Ovary (tissue), 9 donors: ENCODE data around the gene FAM210A. TPM values are rescaled to one million over a fixed set of nuclear protein-coding genes. Genes with fewer than 3 reads are reported as not detected.

ENCODE experiments used
- DNase-seq, 5 donors: peaks; one replicate each; pipeline ENCODE4 v3.0.0-alpha.2; 2019 to 2020
- H3K27ac ChIP-seq, 2 donors: fragments of 200-600 bp; one replicate each; pipeline versions ENCODE4 v1.5.1 to v1.8.0; 2019 to 2022
- H3K27me3 ChIP-seq: fragments of 200-600 bp; one replicate; pipeline ENCODE4 v1.8.0; 2022
- H3K36me3 ChIP-seq: fragments of 200-600 bp; sonication (generic); one replicate; pipeline ENCODE4 v1.5.1; 2019
- H3K4me1 ChIP-seq: one replicate; pipeline ENCODE4 v1.8.1; 2013; ENCODE audit warnings: mild to moderate bottlenecking, moderate library complexity; ENCODE audit not compliant: insufficient read depth
- H3K4me3 ChIP-seq: fragments of 200-600 bp; sonication (generic); one replicate; pipeline ENCODE4 v1.5.1; 2017
- H3K9me3 ChIP-seq, 2 donors: fragments of 200-600 bp in 1 of 2; sonication (generic) in 1 of 2; one replicate each; pipeline versions ENCODE4 v1.5.1 to v1.8.1; 2013 to 2019; ENCODE audit warnings: mild to moderate bottlenecking in 1 of 2, moderate library complexity in 1 of 2
- EP300 ChIP-seq: sonication (generic); formaldehyde crosslinking; IDR thresholded peaks from one replicate; pipeline ENCODE4 v1.6.1; 2017; ENCODE audit warnings: antibody characterized with exemption
- POLR2A ChIP-seq: fragments of 450-650 bp; IDR thresholded peaks from one replicate; pipeline ENCODE4 v1.6.1; 2017; ENCODE audit warnings: antibody characterized with exemption, mild to moderate bottlenecking, moderate library complexity
- WGBS, 3 donors: extraction: QIAGEN DNeasy Blood & Tissue Kit in 1 of 3; methylation state at CpG; one replicate each; pipeline versions ENCODE4 v1.1.5 to v1.1.7; 2013 to 2017; 5-methylcytosine and 5-hydroxymethylcytosine counted together
- intact Hi-C, 4 donors: fragments of 100-400 bp; cut with DNase I; formaldehyde crosslinking; loops; one replicate each; pipeline versions ENCODE4 v1.11.0 to v1.15.1; 2022 to 2023
- polyA plus RNA-seq, 2 donors: library from polyadenylated mRNA; stranded (reverse); fragments of 200-250 nt in 1 of 2; fragments of 350-450 nt in 1 of 2; fragmentation: Illumina TruSeq in 1 of 2; extraction: RNeasy Lipid Tissue Mini Kit (QIAGEN cat#74804) in 1 of 2; gene quantifications; one replicate each; pipeline ENCODE4 v1.2.3, GENCODE V29; 2013 to 2014
- total RNA-seq, 7 donors: library from RNA; depleted of rRNA in 2 of 7; stranded (reverse); fragments of >200 nt in 2 of 7; fragmentation: NEBNext Ultra II Directional in 3 of 7; extraction: Animal tissue kit (Norgen Biotek cat#: 25700) in 3 of 7; gene quantifications; one replicate each; pipeline versions ENCODE4 v1.1.0 to v1.2.4, GENCODE V29; 2016 to 2023
- TF ChIP-seq, protein P1 (sequence below), 3 donors: fragments of 450-650 bp in 2 of 3; fragments of 200-600 bp in 1 of 3; IDR thresholded peaks; one replicate each; pipeline versions ENCODE4 v1.5.1 to v1.8.0; 2016 to 2022; ENCODE audit warnings: antibody characterized with exemption in 3 of 3, mild to moderate bottlenecking in 1 of 3
- donor health status: DM: no; HTN: no; CAD: no; lungs with moderate emphysema.
- donor health status: DM: no; HTN: no; CAD: no.
- donor health status: Bipolar disorder and iron deficiency.
- donor health status: DM: yes; HTN: yes; CAD: no.
- donor health status: DM: no; HTN: no; CAD: no.
- donor health status: DM: yes; HTN: yes; CAD: no.

The FAM210A gene
- total and polyA plus RNA-seq, 9 donors = 4.7 to 15.2 (median 12.6) TPM

DNA sequence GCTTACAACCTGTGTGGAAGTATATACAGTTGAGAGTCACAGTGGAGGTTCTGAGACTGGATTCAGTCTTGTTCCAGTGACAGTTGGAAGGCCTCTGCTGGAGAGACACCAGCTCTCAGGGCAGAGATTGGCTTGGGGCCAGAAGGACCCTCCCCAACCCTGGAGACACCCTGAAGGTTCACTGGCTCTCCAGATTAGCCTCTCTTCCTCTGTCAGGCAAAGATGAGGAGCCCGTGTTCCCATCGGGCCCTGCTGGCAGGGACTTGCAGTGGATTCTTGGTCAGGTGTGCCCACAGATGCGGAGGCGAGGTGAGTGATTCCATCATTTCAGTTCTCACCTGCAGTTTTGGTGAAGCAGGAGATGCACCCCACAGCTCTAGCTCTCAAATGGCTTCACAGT lies 78.6 kb downstream of the FAM210A start:
- Histone ChIP-seq H3K36me3 (no peaks in the 10 kb centered on the region), H3K9me3 (no peaks in the 10 kb centered on the region), H3K4me1 (no peaks in the 10 kb centered on the region), H3K27me3 (peaks cover 2% of the 10 kb centered on the region), H3K27ac (no peak overlapping the region), H3K4me3 (no peak overlapping the region)
- WGBS, 3 donors = 87 to 91% (median 91%) methylated on average over 4 of the region's 4 CpGs
- DNase-seq = no peak
- no peak for TF ChIP-seq POLR2A
- TF ChIP-seq, protein P1, sequence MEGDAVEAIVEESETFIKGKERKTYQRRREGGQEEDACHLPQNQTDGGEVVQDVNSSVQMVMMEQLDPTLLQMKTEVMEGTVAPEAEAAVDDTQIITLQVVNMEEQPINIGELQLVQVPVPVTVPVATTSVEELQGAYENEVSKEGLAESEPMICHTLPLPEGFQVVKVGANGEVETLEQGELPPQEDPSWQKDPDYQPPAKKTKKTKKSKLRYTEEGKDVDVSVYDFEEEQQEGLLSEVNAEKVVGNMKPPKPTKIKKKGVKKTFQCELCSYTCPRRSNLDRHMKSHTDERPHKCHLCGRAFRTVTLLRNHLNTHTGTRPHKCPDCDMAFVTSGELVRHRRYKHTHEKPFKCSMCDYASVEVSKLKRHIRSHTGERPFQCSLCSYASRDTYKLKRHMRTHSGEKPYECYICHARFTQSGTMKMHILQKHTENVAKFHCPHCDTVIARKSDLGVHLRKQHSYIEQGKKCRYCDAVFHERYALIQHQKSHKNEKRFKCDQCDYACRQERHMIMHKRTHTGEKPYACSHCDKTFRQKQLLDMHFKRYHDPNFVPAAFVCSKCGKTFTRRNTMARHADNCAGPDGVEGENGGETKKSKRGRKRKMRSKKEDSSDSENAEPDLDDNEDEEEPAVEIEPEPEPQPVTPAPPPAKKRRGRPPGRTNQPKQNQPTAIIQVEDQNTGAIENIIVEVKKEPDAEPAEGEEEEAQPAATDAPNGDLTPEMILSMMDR (IDR thresholded peaks at IDR 0.05) = no peak
- TF ChIP-seq EP300 = no peak
- intact Hi-C loops = no loop called here

GRCh38 chr18:13646633-13647032 lies 79.7 kb downstream of the FAM210A start:
- H3K36me3 ChIP-seq = no peaks in the 10 kb centered on the region
- intact Hi-C loops = no loop called here
- no peaks in the 10 kb centered on the region for H3K4me1 ChIP-seq
- H3K4me3 ChIP-seq = no peak overlapping the region
- H3K27ac ChIP-seq = no peak overlapping the region
- no peak for DNase-seq
- H3K9me3 ChIP-seq = no peaks in the 10 kb centered on the region
- peaks cover 2% of the 10 kb centered on the region for H3K27me3 ChIP-seq
- 61 to 66% (median 65%) methylated on average over 4 of the region's 4 CpGs for WGBS, 3 donors
- TF ChIP-seq POLR2A (no peak), EP300 (no peak)
- TF ChIP-seq, protein P1 (IDR thresholded peaks at IDR 0.05) = no peak

DNA sequence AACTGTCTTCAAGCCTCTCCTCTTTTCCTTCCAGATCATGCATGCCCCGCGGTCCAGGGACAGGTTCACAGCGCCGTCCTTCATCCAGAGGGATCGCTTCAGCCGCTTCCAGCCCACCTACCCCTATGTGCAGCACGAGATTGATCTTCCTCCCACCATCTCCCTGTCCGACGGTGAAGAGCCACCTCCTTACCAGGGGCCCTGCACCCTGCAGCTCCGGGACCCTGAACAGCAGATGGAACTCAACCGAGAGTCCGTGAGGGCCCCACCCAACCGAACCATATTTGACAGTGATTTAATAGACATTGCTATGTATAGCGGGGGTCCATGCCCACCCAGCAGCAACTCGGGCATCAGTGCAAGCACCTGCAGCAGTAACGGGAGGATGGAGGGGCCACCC lies 81.3 kb downstream of the FAM210A start:
- Histone ChIP-seq H3K27me3 (peaks cover 2% of the 10 kb centered on the region), H3K4me3 (no peak overlapping the region), H3K9me3 (no peaks in the 10 kb centered on the region), H3K4me1 (no peaks in the 10 kb centered on the region), H3K36me3 (no peaks in the 10 kb centered on the region), H3K27ac (no peak overlapping the region)
- TF ChIP-seq, protein P1 (IDR thresholded peaks at IDR 0.05) = no peak
- no peak for TF ChIP-seq POLR2A
- no peak for TF ChIP-seq EP300
- 92 to 95% (median 93%) methylated on average over 16 of the region's 16 CpGs for WGBS, 3 donors
- intact Hi-C loops = no loop called here
- no peak for DNase-seq

DNA sequence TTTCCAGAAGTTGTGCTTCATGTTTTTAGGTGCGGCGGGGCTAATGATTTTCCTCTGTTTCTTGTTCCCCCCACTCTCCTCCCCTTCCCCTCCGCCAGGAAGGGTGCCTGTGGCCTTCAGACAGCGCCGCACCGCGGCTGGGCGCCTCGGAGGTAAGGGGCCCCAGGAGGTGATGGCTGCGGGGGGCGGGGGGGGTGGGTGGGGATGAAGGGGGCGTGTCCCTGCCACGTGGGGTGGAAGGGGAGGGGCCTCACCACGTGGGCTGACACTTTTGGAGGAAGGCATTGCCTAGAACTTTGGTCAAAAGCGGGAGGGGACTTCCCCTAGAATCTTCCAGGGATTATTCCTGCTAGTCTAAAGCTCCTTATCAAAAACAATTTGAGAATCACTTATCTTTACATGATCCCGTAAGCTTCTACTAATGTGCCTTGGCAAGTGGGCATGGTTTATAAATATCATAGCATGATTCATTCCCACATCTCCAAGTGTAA lies 83.1 kb downstream of the FAM210A start:
- H3K36me3 ChIP-seq = no peaks in the 10 kb centered on the region
- TF ChIP-seq POLR2A (no peak), EP300 (no peak)
- TF ChIP-seq, protein P1 (IDR thresholded peaks at IDR 0.05) = no peak
- no peak overlapping the region for H3K4me3 ChIP-seq
- no peaks in the 10 kb centered on the region for H3K9me3 ChIP-seq
- no peak for DNase-seq
- intact Hi-C loops = no loop called here
- no peaks in the 10 kb centered on the region for H3K4me1 ChIP-seq
- H3K27ac ChIP-seq = no peak overlapping the region
- WGBS, 3 donors = 76 to 79% (median 79%) methylated on average over 16 of the region's 16 CpGs
- H3K27me3 ChIP-seq = peaks cover 2% of the 10 kb centered on the region
